22Rv1 (cell line): ENCODE results near the gene CCNO.

ENCODE experiments used
- H3K27ac ChIP-seq: fragments of 450-650 bp; 2 replicates; pipeline ENCODE4 v1.5.1; 2017
- CTCF ChIP-seq: fragments of 450-650 bp; IDR thresholded peaks from 2 replicates; pipeline ENCODE4 v1.5.1; 2017; ENCODE audit warnings: mild to moderate bottlenecking
- ZFX ChIP-seq: fragments of 450-650 bp; IDR thresholded peaks from 2 replicates; pipeline ENCODE4 v1.6.1; 2017; ENCODE audit warnings: antibody characterized with exemption, borderline replicate concordance

CCNO gene

DNA sequence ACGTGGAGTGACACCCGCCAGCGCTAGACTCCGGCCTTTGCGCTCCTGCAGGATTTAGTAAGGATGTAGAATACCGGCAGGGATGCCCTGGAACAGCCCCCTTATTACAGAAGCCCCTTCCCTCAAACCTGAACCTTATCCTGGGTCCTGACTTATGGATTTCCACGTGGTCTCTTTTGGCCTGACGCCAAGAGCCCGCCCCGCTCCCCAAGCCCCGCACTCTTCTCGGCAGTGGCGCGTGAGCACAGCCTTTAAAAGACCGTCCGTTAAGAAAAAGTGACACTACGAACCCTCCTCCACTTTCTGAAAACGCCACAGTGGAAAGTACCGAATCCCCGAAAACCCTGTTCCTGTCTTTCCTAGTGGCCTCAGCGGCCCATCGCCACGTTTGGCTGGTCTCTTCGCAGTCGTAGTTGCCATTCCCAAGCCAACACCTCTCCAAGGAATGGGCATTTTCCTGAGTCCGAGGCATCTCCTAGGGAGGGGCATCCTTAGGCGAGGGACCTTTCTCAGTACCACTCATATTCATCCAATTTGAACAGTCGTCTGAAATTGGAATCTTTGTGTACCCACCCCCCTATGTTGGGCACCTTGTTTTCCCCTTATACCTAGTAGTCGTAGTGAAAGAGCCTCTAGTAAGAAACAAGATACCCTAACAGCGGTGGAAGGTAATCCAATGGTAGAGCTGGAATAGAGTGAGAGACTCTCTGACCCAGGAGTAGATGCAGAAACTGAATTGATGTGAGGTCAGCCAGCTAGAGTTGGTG is 5.6 kb downstream of the CCNO start:
- peak overlapping the region; percentile 33 for H3K27ac ChIP-seq
- TF ChIP-seq CTCF (no peak), ZFX (no peak)

DNA sequence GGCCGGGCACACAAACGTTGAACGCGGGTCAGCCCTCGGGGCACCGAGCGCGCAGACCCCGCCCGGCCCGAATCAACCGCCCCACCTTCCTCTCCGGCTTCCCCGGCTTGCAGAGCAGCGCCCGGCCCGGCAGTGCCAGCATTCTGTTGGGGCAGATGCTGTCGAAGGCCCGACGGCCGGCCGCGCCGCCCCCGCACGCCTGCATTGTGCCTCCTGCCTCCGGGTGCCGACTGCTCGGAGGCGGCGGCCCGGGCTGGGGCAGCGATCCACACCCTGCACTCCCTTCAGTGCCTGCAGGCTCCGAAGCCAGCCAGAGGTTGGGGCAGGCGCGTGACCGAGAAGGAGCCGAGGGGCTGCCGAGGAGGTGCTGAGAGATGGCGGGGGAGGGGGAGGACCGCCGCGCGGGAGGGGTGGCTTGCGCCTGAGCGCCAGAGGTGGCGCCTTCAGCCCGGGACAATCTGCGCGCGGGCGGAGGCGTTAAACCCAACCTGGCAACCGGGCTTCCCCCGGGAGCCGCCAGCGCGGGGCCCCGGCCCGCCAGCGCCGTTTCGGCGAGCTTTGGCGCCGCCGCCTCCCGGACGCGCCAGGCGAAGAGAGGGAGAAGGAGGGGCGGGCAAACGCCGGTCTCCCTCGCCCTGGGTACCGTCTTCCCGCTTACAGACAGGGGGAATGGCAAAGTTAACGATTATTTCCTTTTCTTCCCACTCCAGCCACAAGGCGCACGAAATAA is 6.3 kb downstream of the CCNO start, which contains the start of gene MCIDAS:
Gene MCIDAS (minus strand): TSS at position 382 of the 730 bp plus-strand sequence. CDS start 177 bp downstream, at position 205.
- H3K27ac ChIP-seq = peak within 1 kb of the TSS; percentile 33
- peak; percentile 31 for TF ChIP-seq CTCF
- TF ChIP-seq ZFX = no peak

GRCh38 chr5:55226027-55226933 is 7.1 kb downstream of the CCNO start:
- H3K27ac ChIP-seq = peak overlapping the region; percentile 33
- TF ChIP-seq ZFX (no peak), CTCF (peak; percentile 84)

- no peak overlapping the region for H3K27ac ChIP-seq
- TF ChIP-seq CTCF = no peak
- TF ChIP-seq ZFX = no peak
Measured at GRCh38 chr5:55225346-55225745, 8.1 kb downstream of the CCNO start.

DNA sequence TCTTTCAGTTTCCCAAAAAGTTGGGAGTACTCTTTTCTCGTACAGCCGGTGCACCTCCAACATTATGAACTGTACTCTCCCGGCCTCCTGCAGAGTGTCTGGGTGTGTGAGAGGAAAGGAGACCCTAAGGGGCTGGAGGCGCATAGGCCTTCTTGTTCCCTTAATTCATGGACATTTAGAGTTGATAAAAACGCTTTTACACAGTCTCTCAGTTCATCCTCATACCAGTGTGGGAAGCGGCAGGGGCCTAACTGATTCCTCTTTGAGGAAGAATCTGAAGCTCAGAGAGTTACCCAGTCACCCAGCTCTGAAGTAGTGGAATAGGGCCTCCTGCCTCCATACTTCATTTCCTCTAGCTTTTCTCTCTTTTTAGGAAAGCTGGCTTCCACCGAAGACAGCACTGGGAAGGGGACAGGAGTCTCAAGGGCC is 9.6 kb downstream of the CCNO start:
- TF ChIP-seq ZFX (no peak), CTCF (no peak)
- no peak overlapping the region for H3K27ac ChIP-seq

GRCh38 chr5:55222985-55223811 is 10.2 kb downstream of the CCNO start:
- H3K27ac ChIP-seq = no peak overlapping the region
- no peak for TF ChIP-seq CTCF
- no peak for TF ChIP-seq ZFX
